SH-SY5Y (cell line): Measurements from ENCODE around the gene USP46.

ENCODE experiments used
- GATA2 ChIP-seq: IDR thresholded peaks from 2 replicates; pipeline ENCODE4 v1.6.1; 2011; ENCODE audit warnings: mild to moderate bottlenecking, low read depth, low read length
- GATA3 ChIP-seq: IDR thresholded peaks from 2 replicates; pipeline ENCODE4 v1.6.1; 2011; ENCODE audit warnings: low read depth, mild to moderate bottlenecking, low read length, moderate library complexity

DNA sequence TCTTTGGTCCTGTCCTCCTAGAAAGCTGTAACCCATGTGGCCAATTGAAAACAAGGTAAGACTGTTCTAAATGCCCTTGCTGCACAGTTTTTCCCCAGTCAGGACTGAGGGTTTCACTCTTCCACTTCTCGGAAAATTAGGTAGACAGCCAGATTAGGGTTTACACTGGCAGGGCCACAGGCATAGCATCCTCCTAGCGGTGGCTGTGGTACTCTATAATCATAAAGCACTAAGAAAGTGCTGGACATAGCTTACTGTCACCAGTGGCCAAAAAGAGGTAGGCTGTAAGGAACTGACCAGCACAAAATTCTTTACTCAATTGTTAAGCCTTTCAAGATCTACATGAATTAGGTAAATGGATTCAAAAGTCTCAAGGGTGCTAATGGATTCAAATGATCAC, 11.6 kb upstream of the USP46 start:
- TF ChIP-seq GATA2 (no peak), GATA3 (no peak)
